H1 (cell line): ENCODE measurements around the gene GSTT4. TPM values are rescaled to one million over a fixed set of nuclear protein-coding genes. Genes with fewer than 3 reads are reported as not detected.
A peak's percentile ranks its signal among the peaks of the same experiment; 100 is the strongest.

Experiments
- CTCF ChIA-PET: fragments of 300-600 bp; sonication (Branson Sonifier 250); formaldehyde crosslinking; loops from one replicate; lab custom pipeline; 2021; ENCODE audit not compliant: partially characterized antibody; lab: Charles Lee
- POLR2A ChIA-PET: fragments of 300-600 bp; sonication (Branson Sonifier 250); formaldehyde crosslinking; loops from one replicate; lab custom pipeline; 2021; ENCODE audit warnings: inconsistent platforms; ENCODE audit not compliant: partially characterized antibody; lab: Charles Lee
- DNase-seq, 2 experiments: peaks; one replicate each; pipeline versions ENCODE4 v3.0.0 to v3.0.0-alpha.2; 2010 to 2022; ENCODE audit warnings: low spot score in 2 of 2, low read depth in 1 of 2, mixed read lengths in 1 of 2
- FAIRE-seq: peaks from 2 replicates; lab custom pipeline; 2011; peaks lifted over from hg19 to GRCh38; lab: Jason Lieb, UNC
- H2AFZ ChIP-seq: 2 replicates; pipeline ENCODE4 v1.8.1; 2012; ENCODE audit warnings: low read length, inconsistent platforms
- H2AK5ac ChIP-seq: 2 replicates; pipeline ENCODE4 v1.6.1; 2013; ENCODE audit warnings: low read depth, low read length
- H2BK120ac ChIP-seq: replicated peaks from 2 replicates; pipeline ENCODE3; 2013; ENCODE audit warnings: low read depth, low read length, inconsistent platforms
- H2BK12ac ChIP-seq: 2 replicates; pipeline ENCODE4 v1.6.1; 2013; ENCODE audit warnings: low read depth, low read length
- H2BK15ac ChIP-seq: 2 replicates; pipeline ENCODE4 v1.6.1; 2013; ENCODE audit warnings: low read length
- H2BK20ac ChIP-seq: 2 replicates; pipeline ENCODE4 v1.6.1; 2013; ENCODE audit warnings: low read length
- H2BK5ac ChIP-seq: 2 replicates; pipeline ENCODE4 v1.6.1; 2013; ENCODE audit warnings: low read depth, low read length
- H3K14ac ChIP-seq: 2 replicates; pipeline ENCODE4 v1.6.1; 2013; ENCODE audit warnings: inconsistent platforms; ENCODE audit not compliant: insufficient read length
- H3K18ac ChIP-seq: 2 replicates; pipeline ENCODE4 v1.6.1; 2013; ENCODE audit warnings: low read length; ENCODE audit errors: extremely low read depth
- H3K23ac ChIP-seq: 2 replicates; pipeline ENCODE4 v1.6.1; 2013; ENCODE audit warnings: inconsistent platforms; ENCODE audit not compliant: insufficient read length
- H3K23me2 ChIP-seq: 2 replicates; pipeline ENCODE4 v1.6.1; 2013; ENCODE audit warnings: low read depth, low read length
- H3K27ac ChIP-seq: 2 replicates; pipeline ENCODE4 v1.6.1; 2011; ENCODE audit warnings: low read depth, low read length, inconsistent platforms
- H3K27me3 ChIP-seq, 4 experiments: replicated peaks in 1 of 4; 1 replicate in 1 of 4; 2 replicates in 3 of 4; pipeline versions ENCODE4 v1.6.1 to v1.8.1; 2011 to 2013; ENCODE audit warnings: low read length in 3 of 4, mild to moderate bottlenecking in 3 of 4, inconsistent platforms in 2 of 4, mixed read lengths in 2 of 4, moderate library complexity in 1 of 4; ENCODE audit not compliant: control insufficient read depth in 3 of 4, insufficient read depth in 3 of 4; ENCODE audit errors: extremely low read depth in 1 of 4
- H3K36me3 ChIP-seq, 4 experiments: 2 replicates each; pipeline versions ENCODE4 v1.6.1 to v1.8.1; 2011 to 2013; ENCODE audit warnings: mild to moderate bottlenecking in 4 of 4, low read length in 3 of 4, moderate library complexity in 2 of 4, control low read depth in 1 of 4, inconsistent platforms in 1 of 4; ENCODE audit not compliant: insufficient read depth in 4 of 4, control insufficient read depth in 2 of 4
- H3K4ac ChIP-seq: replicated peaks from 2 replicates; pipeline ENCODE3; 2013; ENCODE audit warnings: low read length, low read depth, mixed read lengths, inconsistent platforms; ENCODE audit not compliant: insufficient read length
- H3K4me1 ChIP-seq, 4 experiments: replicated peaks in 1 of 4; 1 replicate in 1 of 4; 2 replicates in 3 of 4; pipeline versions ENCODE4 v1.6.1 to v1.8.1; 2011 to 2013; ENCODE audit warnings: low read length in 3 of 4, inconsistent platforms in 2 of 4, mixed read lengths in 1 of 4; ENCODE audit not compliant: insufficient read depth in 4 of 4, control insufficient read depth in 3 of 4
- H3K4me2 ChIP-seq, 2 experiments: 2 replicates each; pipeline versions ENCODE4 v1.6.1 to v1.8.1; 2011 to 2013; ENCODE audit warnings: low read depth in 2 of 2, low read length in 2 of 2, control low read depth in 1 of 2, inconsistent platforms in 1 of 2, mild to moderate bottlenecking in 1 of 2; ENCODE audit not compliant: insufficient read depth in 1 of 2
- H3K4me3 ChIP-seq, 4 experiments: fragments of 200-600, 300-600 bp in 1 of 4; sonication (generic), shearing (Covaris generic), sonication (Bioruptor Twin) in 1 of 4; 2 replicates each; pipeline versions ENCODE4 v1.5.1 to v1.8.1; 2011 to 2016; ENCODE audit warnings: low read length in 4 of 4, low read depth in 3 of 4, control low read depth in 2 of 4, inconsistent platforms in 2 of 4, mild to moderate bottlenecking in 2 of 4, mixed read lengths in 1 of 4, moderate library complexity in 1 of 4; ENCODE audit not compliant: insufficient read depth in 2 of 4; ENCODE audit errors: extremely low read depth in 1 of 4
- H3K56ac ChIP-seq: replicated peaks from 2 replicates; pipeline ENCODE3; 2013; ENCODE audit warnings: low read depth, mild to moderate bottlenecking, mixed read lengths, low read length, inconsistent platforms; ENCODE audit not compliant: insufficient read length
- H3K79me1 ChIP-seq: 2 replicates; pipeline ENCODE4 v1.6.1; 2013; ENCODE audit warnings: low read depth, low read length, control low read depth
- H3K79me2 ChIP-seq, 2 experiments: 2 replicates each; pipeline versions ENCODE4 v1.6.1 to v1.8.1; 2012 to 2013; ENCODE audit warnings: low read length in 2 of 2, mild to moderate bottlenecking in 2 of 2, inconsistent platforms in 1 of 2; ENCODE audit not compliant: insufficient read depth in 2 of 2, control insufficient read depth in 1 of 2
- H3K9ac ChIP-seq, 4 experiments: replicated peaks in 1 of 4; 1 replicate in 1 of 4; 2 replicates in 3 of 4; pipeline versions ENCODE4 v1.6.1 to v1.8.1; 2011 to 2013; ENCODE audit warnings: low read depth in 3 of 4, low read length in 3 of 4, control low read depth in 2 of 4, mild to moderate bottlenecking in 2 of 4, moderate library complexity in 2 of 4, inconsistent platforms in 1 of 4; ENCODE audit errors: extremely low read depth in 1 of 4
- H3K9me3 ChIP-seq, 2 experiments: 2 replicates each; pipeline versions ENCODE4 v1.6.1 to v1.8.1; 2012 to 2013; ENCODE audit warnings: mild to moderate bottlenecking in 2 of 2, moderate library complexity in 2 of 2, control low read depth in 1 of 2, inconsistent platforms in 1 of 2, low read depth in 1 of 2, low read length in 1 of 2, mixed read lengths in 1 of 2; ENCODE audit not compliant: insufficient read depth in 2 of 2
- H4K20me1 ChIP-seq, 2 experiments: replicated peaks in 1 of 2; 2 replicates each; pipeline versions ENCODE3 to v1.8.1; 2011 to 2013; ENCODE audit warnings: inconsistent platforms in 2 of 2, low read length in 2 of 2, mild to moderate bottlenecking in 1 of 2; ENCODE audit not compliant: insufficient read depth in 2 of 2, control insufficient read depth in 1 of 2
- H4K5ac ChIP-seq: 2 replicates; pipeline ENCODE4 v1.6.1; 2013; ENCODE audit warnings: low read length, low read depth, mixed read lengths, inconsistent platforms; ENCODE audit not compliant: insufficient read length
- H4K8ac ChIP-seq: 2 replicates; pipeline ENCODE4 v1.8.0; 2013; ENCODE audit warnings: mild to moderate bottlenecking, moderate library complexity, low read length, inconsistent platforms; ENCODE audit not compliant: insufficient read depth; ENCODE audit errors: extremely low read depth
- H4K91ac ChIP-seq: replicated peaks from 2 replicates; pipeline ENCODE3; 2013; ENCODE audit warnings: low read length, mixed read lengths, inconsistent platforms; ENCODE audit not compliant: insufficient read length
- BRCA1 ChIP-seq: IDR thresholded peaks from 2 replicates; pipeline ENCODE4 v1.6.1; 2012; ENCODE audit warnings: low read depth, low read length, improper control_type of control experiment
- CBX5 ChIP-seq: fragments of 300-800, 300-1000 bp; sonication (generic); IDR thresholded peaks from 2 replicates; pipeline ENCODE4 v1.7.1; 2016; ENCODE audit warnings: antibody characterized with exemption, low read length, low read depth
- EP300 ChIP-seq, 2 experiments: IDR thresholded peaks; 1 replicate in 1 of 2; 2 replicates in 1 of 2; pipeline ENCODE4 v1.6.1; 2011 to 2012; ENCODE audit warnings: low read depth in 2 of 2, low read length in 2 of 2, mild to moderate bottlenecking in 2 of 2, borderline replicate concordance in 1 of 2, inconsistent platforms in 1 of 2, moderate library complexity in 1 of 2
- FOSL1 ChIP-seq: IDR thresholded peaks from 2 replicates; pipeline ENCODE4 v1.6.1; 2011; ENCODE audit warnings: mild to moderate bottlenecking, low read depth, low read length, moderate library complexity; ENCODE audit not compliant: insufficient read depth
- MAX ChIP-seq: IDR thresholded peaks from 2 replicates; pipeline ENCODE4 v1.6.1; 2012; ENCODE audit warnings: inconsistent platforms
- RAD21 ChIP-seq, 2 experiments: IDR thresholded peaks in 1 of 2; conservative IDR thresholded peaks in 1 of 2; 2 replicates each; pipeline ENCODE4 v1.6.1; 2011; ENCODE audit warnings: low read depth in 2 of 2, low read length in 2 of 2, improper control_type of control experiment in 1 of 2, inconsistent platforms in 1 of 2, mild to moderate bottlenecking in 1 of 2, moderate library complexity in 1 of 2
- SP1 ChIP-seq: IDR thresholded peaks from 2 replicates; pipeline ENCODE4 v1.6.1; 2011; ENCODE audit warnings: low read depth, low read length
- SRF ChIP-seq: IDR thresholded peaks from 2 replicates; pipeline ENCODE4 v1.6.1; 2011; ENCODE audit warnings: mild to moderate bottlenecking, low read depth, low read length, moderate library complexity
- WGBS, 2 experiments: shearing (Covaris generic) in 1 of 2; methylation state at CpG; one replicate each; pipeline versions ENCODE4 v1.1.6 to v1.1.7; 2013 to 2015; ENCODE audit warnings: low lambda C conversion rate in 2 of 2, mixed read lengths in 2 of 2, inconsistent platforms in 1 of 2, low coverage in 1 of 2, missing lambda C conversion rate in 1 of 2; ENCODE audit not compliant: insufficient replicate concordance in 2 of 2, insufficient coverage in 1 of 2, insufficient read length in 1 of 2; ENCODE audit errors: extremely low coverage in 1 of 2, missing lambda C conversion rate in 1 of 2; 5-methylcytosine and 5-hydroxymethylcytosine counted together
- polyA plus RNA-seq, 7 experiments: library from polyadenylated mRNA; depleted of rRNA in 3 of 7; stranded (reverse) in 5 of 7; unstranded in 2 of 7; fragments of >200 nt in 5 of 7; fragments of 200-250 nt in 2 of 7; gene quantifications; 1 replicate in 5 of 7; 2 replicates in 1 of 7; 4 replicates in 1 of 7; pipeline versions ENCODE4 v1.2.1 to v1.2.3, GENCODE V29; 2011 to 2013; ENCODE audit warnings: missing spikeins in 2 of 7, mixed read lengths in 2 of 7
- total RNA-seq: library from RNA; stranded (reverse); fragmentation: NEBNext Ultra II Directional; extraction: Animal tissue kit (Norgen Biotek cat#: 25700); gene quantifications from 2 replicates; pipeline ENCODE4 v1.2.1, GENCODE V29; 2021

Gene GSTT4
- total and polyA plus RNA-seq, 2 of the 8 experiments (the other 6 are each of a cell fraction or from before 2014, with no cell fraction given) = 0.14 TPM; not detected in 1

GRCh38 chr22:24001314-24001713 lies 3.9 kb downstream of the GSTT4 start:
- no peak overlapping the region for H2BK120ac ChIP-seq
- H3K36me3 ChIP-seq = no peaks in the 10 kb centered on the region
- no peak overlapping the region; a peak in 1 of 8 replicates for H3K4me3 ChIP-seq
- H2BK15ac ChIP-seq = no peak overlapping the region
- peak overlapping the region; percentile 25 for H4K91ac ChIP-seq
- no peak overlapping the region for H2BK20ac ChIP-seq
- no peak overlapping the region for H3K9ac ChIP-seq
- H3K56ac ChIP-seq = no peak overlapping the region
- H3K4me2 ChIP-seq = peak overlapping the region in 1 of 2 experiments; percentile 29; a peak in 1 of 4 replicates
- no peak overlapping the region for H3K23ac ChIP-seq
- POLR2A ChIA-PET = no interaction called here
- H4K8ac ChIP-seq = no peak overlapping the region
- H2BK5ac ChIP-seq = no peak overlapping the region
- H2BK12ac ChIP-seq = no peak overlapping the region
- H3K27ac ChIP-seq = no peak overlapping the region
- no peak overlapping the region for H3K4ac ChIP-seq
- WGBS, 2 experiments = 71% methylated on average over 9 of the region's 9 CpGs; no CpG with 5 or more reads in 1 of the 2 experiments
- peak in 1 of 2 experiments; percentile 72 for DNase-seq
- peaks cover 0 to 3% (median 0%) of the 10 kb centered on the region in 4 experiments; a peak in 2 of 7 replicates for H3K4me1 ChIP-seq
- no peaks in the 10 kb centered on the region for H3K79me1 ChIP-seq
- CTCF ChIA-PET = interaction anchor here (0.6 to 1.4 kb wide), 2 partner anchors 173 to 246 kb away, joined by 3 read pairs; no protein-coding TSS in a partner anchor
- no peaks in the 10 kb centered on the region for H3K23me2 ChIP-seq
- no peak overlapping the region for H2AK5ac ChIP-seq
- peak overlapping the region; percentile 0; the same call in 1 of the 2 replicates for H2AFZ ChIP-seq
- H3K9me3 ChIP-seq = no peaks in the 10 kb centered on the region; a peak in 1 of 4 replicates
- peaks cover 0 to 3% (median 0%) of the 10 kb centered on the region in 4 experiments; a peak in 3 of 7 replicates for H3K27me3 ChIP-seq
- FAIRE-seq = peak; percentile 42
- no peak overlapping the region for H4K5ac ChIP-seq
- no peak overlapping the region for H3K14ac ChIP-seq
- no peaks in the 10 kb centered on the region for H4K20me1 ChIP-seq
- no peaks in the 10 kb centered on the region for H3K79me2 ChIP-seq
- H3K18ac ChIP-seq = peak overlapping the region; percentile 32; the same call in 1 of the 2 replicates
- 0 out of 2 replicates have a peak, but pooled peaks have one; percentile 16 for TF ChIP-seq SP1
- no peak for TF ChIP-seq SRF
- TF ChIP-seq FOSL1 = no peak
- no peak for TF ChIP-seq EP300 (IDR thresholded peaks at IDR 0.05; ENCODE audit: borderline replicate concordance in 1 of 2, low read depth in 2 of 2, low read length in 2 of 2)
- TF ChIP-seq RAD21 (IDR thresholded peaks at IDR 0.05 in 1 of 2, conservative IDR thresholded peaks at IDR 0.05 in 1 of 2; ENCODE audit: low read depth in 2 of 2, low read length in 2 of 2) = peak; percentile 5 to 21; a peak in 2 of 4 replicates
- TF ChIP-seq BRCA1 = no peak
- TF ChIP-seq MAX = peak; percentile 95
- no peak for TF ChIP-seq CBX5
